Smooth muscle cell (in vitro differentiated cells): Measurements from ENCODE around the gene DDR2. TPM values are rescaled to one million over a fixed set of nuclear protein-coding genes. Genes with fewer than 3 reads are reported as not detected.
"Not testable (repeated sequence)": the region's sequence is repeated elsewhere in the genome, so short reads cannot be mapped to it uniquely, and the experiment has no call there.

ENCODE experiments used
- DNase-seq: peaks from one replicate; lab custom pipeline; 2025; ENCODE audit not compliant: unreplicated experiment; lab: John Stamatoyannopoulos, UW
- H2AFZ ChIP-seq: fragments of 200-600 bp; sonication (generic); 2 replicates; pipeline ENCODE4 v1.6.0; 2016; ENCODE audit warnings: antibody characterized with exemption, low read depth, mild to moderate bottlenecking
- H3F3A ChIP-seq: fragments of 200-600 bp; sonication (generic); 2 replicates; pipeline ENCODE4 v1.6.0; 2017; ENCODE audit warnings: antibody characterized with exemption, low read depth
- H3K27ac ChIP-seq: fragments of 200-600 bp; sonication (generic); 2 replicates; pipeline ENCODE4 v1.5.1; 2016; ENCODE audit warnings: low read depth, mild to moderate bottlenecking
- H3K27me3 ChIP-seq: fragments of 200-600 bp; sonication (generic); 2 replicates; pipeline ENCODE4 v1.6.1; 2016; ENCODE audit warnings: low read depth, mild to moderate bottlenecking
- H3K36me3 ChIP-seq: fragments of 200-600 bp; sonication (generic); 2 replicates; pipeline ENCODE4 v1.5.1; 2016; ENCODE audit warnings: low read depth
- H3K4me1 ChIP-seq: fragments of 200-600 bp; sonication (generic); 2 replicates; pipeline ENCODE4 v1.5.1; 2016; ENCODE audit warnings: low read depth
- H3K4me2 ChIP-seq: fragments of 200-600 bp; sonication (generic); 2 replicates; pipeline ENCODE4 v1.6.0; 2016; ENCODE audit warnings: mild to moderate bottlenecking
- H3K4me3 ChIP-seq: fragments of 200-600 bp; sonication (generic); 2 replicates; pipeline ENCODE4 v1.5.1; 2016; ENCODE audit warnings: mild to moderate bottlenecking
- H3K79me2 ChIP-seq: fragments of 200-600 bp; sonication (generic); 2 replicates; pipeline ENCODE4 v1.6.0; 2016; ENCODE audit warnings: low read depth, mild to moderate bottlenecking
- H3K9ac ChIP-seq: fragments of 200-600 bp; sonication (generic); 2 replicates; pipeline ENCODE4 v1.6.0; 2016; ENCODE audit warnings: low read depth
- H3K9me3 ChIP-seq: fragments of 200-600 bp; sonication (generic); replicated peaks from 2 replicates; pipeline ENCODE4 v1.5.1; 2016; ENCODE audit warnings: low read depth
- H4K20me1 ChIP-seq: fragments of 200-600 bp; sonication (generic); 2 replicates; pipeline ENCODE4 v1.6.0; 2016; ENCODE audit warnings: low read depth
- CTCF ChIP-seq: fragments of 200-600 bp; sonication (generic); IDR thresholded peaks from 2 replicates; pipeline ENCODE4 v1.5.1; 2017; ENCODE audit warnings: borderline replicate concordance, mild to moderate bottlenecking, antibody characterized with exemption; ENCODE audit not compliant: insufficient read depth, poor library complexity, severe bottlenecking
- WGBS: methylation state at CpG from one replicate; pipeline ENCODE4 v1.1.7; 2016; ENCODE audit warnings: low lambda C conversion rate; 5-methylcytosine and 5-hydroxymethylcytosine counted together
- polyA plus RNA-seq: library from polyadenylated mRNA; unstranded; fragments of >200 nt; fragmentation: Nextera tagmentation; extraction: Ambion mirVana; gene quantifications from 2 replicates; pipeline ENCODE4 v1.2.1, GENCODE V29; 2016
- total RNA-seq: library from RNA; depleted of rRNA; stranded (reverse); fragments of >200 nt; gene quantifications from 2 replicates; pipeline ENCODE4 v1.2.3, GENCODE V29; 2014

Gene DDR2
- total and polyA plus RNA-seq, 2 experiments from 2014 or later = 13.3 to 24.5 TPM

- Histone ChIP-seq H3K9me3 (no peaks in the 10 kb centered on the region), H2AFZ (no peak overlapping the region), H3K9ac (no peak overlapping the region), H3K27ac (no peak overlapping the region), H3F3A (no peaks in the 10 kb centered on the region), H4K20me1 (no peaks in the 10 kb centered on the region), H3K4me1 (no peaks in the 10 kb centered on the region), H3K4me2 (no peak overlapping the region), H3K36me3 (no peaks in the 10 kb centered on the region), H3K79me2 (no peaks in the 10 kb centered on the region), H3K4me3 (no peak overlapping the region), H3K27me3 (no peaks in the 10 kb centered on the region)
- TF ChIP-seq CTCF = no peak
- no peak for DNase-seq
Observed at GRCh38 chr1:162782671-162783070, 150.4 kb downstream of the DDR2 start.

GRCh38 chr1:162784926-162785325 is 152.7 kb downstream of the DDR2 start:
- WGBS = 100% methylated on average over 1 of the region's 1 CpG
- H3F3A ChIP-seq, H3K9ac ChIP-seq, H4K20me1 ChIP-seq, H3K79me2 ChIP-seq, H3K27ac ChIP-seq, H3K4me2 ChIP-seq, DNase-seq, H2AFZ ChIP-seq, H3K9me3 ChIP-seq, H3K4me3 ChIP-seq, H3K4me1 ChIP-seq, H3K36me3 ChIP-seq, H3K27me3 ChIP-seq: not testable (repeated sequence)

GRCh38 chr1:162788783-162789182 is 156.5 kb downstream of the DDR2 start:
- not testable (repeated sequence) for H3K36me3 ChIP-seq, H3F3A ChIP-seq, H3K27me3 ChIP-seq, H3K4me1 ChIP-seq, H3K9ac ChIP-seq, H3K79me2 ChIP-seq, H3K4me2 ChIP-seq, H3K4me3 ChIP-seq, H4K20me1 ChIP-seq, H2AFZ ChIP-seq, DNase-seq, H3K27ac ChIP-seq, H3K9me3 ChIP-seq
- WGBS = 76% methylated on average over 1 of the region's 1 CpG

- not testable (repeated sequence) for H3K36me3 ChIP-seq, H4K20me1 ChIP-seq, H3K9me3 ChIP-seq, H3K9ac ChIP-seq, H3K79me2 ChIP-seq, H3F3A ChIP-seq, H3K4me1 ChIP-seq, DNase-seq, H3K27me3 ChIP-seq
- H3K4me3 ChIP-seq = peak within 1 kb of the TSS; percentile 56
- peak within 1 kb of the TSS; percentile 62 for H3K27ac ChIP-seq
- WGBS = 5% methylated on average over 27 of the region's 49 CpGs
- peak within 1 kb of the TSS; percentile 86 for H3K4me2 ChIP-seq
- peak within 1 kb of the TSS; percentile 82 for H2AFZ ChIP-seq
Observed at GRCh38 chr1:162790303-162790984, 158.2 kb downstream of the DDR2 start, which contains the start of gene HSD17B7. HSD17B7 (plus strand) TSS chr1:162790702; CDS start chr1:162790801, 99 bp downstream.

GRCh38 chr1:162790985-162791357 is 158.7 kb downstream of the DDR2 start:
- Histone ChIP-seq H3K4me2 (peak overlapping the region; percentile 85), H3K4me3 (peak overlapping the region; percentile 56)
- H3K27ac ChIP-seq, H3F3A ChIP-seq, H3K79me2 ChIP-seq, H3K4me1 ChIP-seq, H3K27me3 ChIP-seq, H2AFZ ChIP-seq, H3K9me3 ChIP-seq, H4K20me1 ChIP-seq, DNase-seq, H3K36me3 ChIP-seq, H3K9ac ChIP-seq: not testable (repeated sequence)
- WGBS = 0% methylated on average over 8 of the region's 8 CpGs

GRCh38 chr1:162794284-162794683 is 162.0 kb downstream of the DDR2 start:
- H3K36me3 ChIP-seq, H3K9ac ChIP-seq, DNase-seq, H3K9me3 ChIP-seq, H3K27me3 ChIP-seq, H3K27ac ChIP-seq, H3F3A ChIP-seq, H3K4me1 ChIP-seq, H4K20me1 ChIP-seq, H3K4me3 ChIP-seq, H2AFZ ChIP-seq, H3K79me2 ChIP-seq, H3K4me2 ChIP-seq: not testable (repeated sequence)
- 74% methylated on average over 1 of the region's 1 CpG for WGBS

GRCh38 chr1:162796617-162797279 is 164.5 kb downstream of the DDR2 start:
- H3K36me3 ChIP-seq, H2AFZ ChIP-seq, H3K4me1 ChIP-seq, DNase-seq, H3K9me3 ChIP-seq, H4K20me1 ChIP-seq, H3K79me2 ChIP-seq, H3K9ac ChIP-seq, H3K27me3 ChIP-seq, H3F3A ChIP-seq, H3K27ac ChIP-seq, H3K4me3 ChIP-seq: not testable (repeated sequence)
- WGBS = 20% methylated on average over 4 of the region's 4 CpGs
- peak overlapping the region; percentile 63 for H3K4me2 ChIP-seq
